ENCODE measurements around the gene DGAT2. TPM values are rescaled to one million over a fixed set of nuclear protein-coding genes. Genes with fewer than 3 reads are reported as not detected.

DGAT2 gene
- total RNA-seq, 1 donor from 2014 or later, result 1.7 TPM

DNA sequence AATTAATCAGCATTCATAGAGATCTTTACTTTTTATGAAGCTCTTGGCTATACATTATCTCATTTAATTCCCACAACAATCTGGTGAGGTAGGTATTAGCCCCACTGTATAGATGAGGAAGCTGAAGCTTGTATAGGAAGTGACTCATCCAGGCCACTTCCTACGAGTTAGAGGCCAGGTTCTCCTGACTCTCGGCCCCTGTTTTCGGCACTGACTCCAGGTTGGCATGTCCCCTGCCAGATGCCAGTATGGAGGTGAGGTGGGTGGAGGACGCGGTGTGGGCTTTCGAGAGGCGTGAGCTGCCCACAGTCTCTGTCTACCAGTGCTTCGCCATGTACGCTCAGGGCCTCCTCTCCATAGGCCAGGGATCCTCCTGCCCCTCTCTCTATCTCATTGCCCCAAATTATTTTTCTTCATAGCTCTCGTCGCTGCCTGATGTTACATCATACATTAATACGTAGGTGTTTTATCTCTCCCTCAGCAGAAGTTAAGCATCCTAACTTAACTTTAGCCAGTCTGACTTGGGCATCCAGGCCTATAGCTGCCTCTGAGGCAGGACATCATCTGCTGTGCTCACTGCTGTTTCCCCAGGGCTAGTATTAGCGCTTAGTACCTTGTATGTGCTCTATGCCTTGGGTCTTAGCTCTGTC is 9.0 kb downstream of the DGAT2 start:
- H3K27me3 Mint-ChIP-seq (ENCODE audit: insufficient read depth, low read depth), result peaks cover 2% of the 10 kb centered on the region
- TF ChIP-seq EZH2 (IDR thresholded peaks at IDR 0.05) (no peak), EZH2phosphoT487 (IDR thresholded peaks at IDR 0.05) (no peak)
- TF ChIP-seq, protein P1, sequence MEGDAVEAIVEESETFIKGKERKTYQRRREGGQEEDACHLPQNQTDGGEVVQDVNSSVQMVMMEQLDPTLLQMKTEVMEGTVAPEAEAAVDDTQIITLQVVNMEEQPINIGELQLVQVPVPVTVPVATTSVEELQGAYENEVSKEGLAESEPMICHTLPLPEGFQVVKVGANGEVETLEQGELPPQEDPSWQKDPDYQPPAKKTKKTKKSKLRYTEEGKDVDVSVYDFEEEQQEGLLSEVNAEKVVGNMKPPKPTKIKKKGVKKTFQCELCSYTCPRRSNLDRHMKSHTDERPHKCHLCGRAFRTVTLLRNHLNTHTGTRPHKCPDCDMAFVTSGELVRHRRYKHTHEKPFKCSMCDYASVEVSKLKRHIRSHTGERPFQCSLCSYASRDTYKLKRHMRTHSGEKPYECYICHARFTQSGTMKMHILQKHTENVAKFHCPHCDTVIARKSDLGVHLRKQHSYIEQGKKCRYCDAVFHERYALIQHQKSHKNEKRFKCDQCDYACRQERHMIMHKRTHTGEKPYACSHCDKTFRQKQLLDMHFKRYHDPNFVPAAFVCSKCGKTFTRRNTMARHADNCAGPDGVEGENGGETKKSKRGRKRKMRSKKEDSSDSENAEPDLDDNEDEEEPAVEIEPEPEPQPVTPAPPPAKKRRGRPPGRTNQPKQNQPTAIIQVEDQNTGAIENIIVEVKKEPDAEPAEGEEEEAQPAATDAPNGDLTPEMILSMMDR (IDR thresholded peaks at IDR 0.05), result no peak
- no peak overlapping the region for H3K4me3 Mint-ChIP-seq
- H3K36me3 ChIP-seq, result no peaks in the 10 kb centered on the region
- H3K36me3 Mint-ChIP-seq, result no peaks in the 10 kb centered on the region
- no peaks in the 10 kb centered on the region for H3K27me3 ChIP-seq
- no peaks in the 10 kb centered on the region for H4K20me1 ChIP-seq (ENCODE audit: low read depth)
- no peak overlapping the region for H3K4me2 ChIP-seq
- no peak overlapping the region for H3K4me3 ChIP-seq
- H3K79me2 ChIP-seq (ENCODE audit: low read depth), result no peaks in the 10 kb centered on the region
- H3K27ac ChIP-seq, result no peak overlapping the region
- H3K9ac ChIP-seq, result no peak overlapping the region
- H3K9me3 Mint-ChIP-seq, result no peaks in the 10 kb centered on the region
- peaks cover 10% of the 10 kb centered on the region for H3K4me1 ChIP-seq
- peaks cover 14% of the 10 kb centered on the region for H3K4me1 Mint-ChIP-seq
- H3F3A ChIP-seq (ENCODE audit: low read depth), result no peaks in the 10 kb centered on the region
- H3K9me3 ChIP-seq (ENCODE audit: low read depth), result no peaks in the 10 kb centered on the region
- DNase-seq (ENCODE audit: low spot score), result no peak
- no peak overlapping the region for H2AFZ ChIP-seq (replicated peaks)
- H3K27ac Mint-ChIP-seq, result no peak overlapping the region

GRCh38 chr11:75778962-75779361 is 10.4 kb downstream of the DGAT2 start:
- Mint-ChIP-seq H3K27ac (no peak overlapping the region), H3K27me3 (ENCODE audit: insufficient read depth, low read depth) (peaks cover 3% of the 10 kb centered on the region), H3K4me1 (peaks cover 10% of the 10 kb centered on the region), H3K4me3 (no peak overlapping the region), H3K9me3 (no peaks in the 10 kb centered on the region), H3K36me3 (no peaks in the 10 kb centered on the region)
- Histone ChIP-seq H3K27me3 (no peaks in the 10 kb centered on the region), H3K79me2 (ENCODE audit: low read depth) (no peaks in the 10 kb centered on the region), H3K4me3 (no peak overlapping the region), H3K36me3 (no peaks in the 10 kb centered on the region), H3F3A (ENCODE audit: low read depth) (no peaks in the 10 kb centered on the region), H3K27ac (no peak overlapping the region), H4K20me1 (ENCODE audit: low read depth) (no peaks in the 10 kb centered on the region), H3K4me1 (peaks cover 10% of the 10 kb centered on the region), H2AFZ (replicated peaks) (no peak overlapping the region), H3K9me3 (ENCODE audit: low read depth) (no peaks in the 10 kb centered on the region), H3K4me2 (no peak overlapping the region), H3K9ac (no peak overlapping the region)
- DNase-seq (ENCODE audit: low spot score), result no peak
- TF ChIP-seq EZH2phosphoT487 (IDR thresholded peaks at IDR 0.05) (no peak), EZH2 (IDR thresholded peaks at IDR 0.05) (no peak)
- TF ChIP-seq, protein P1 (IDR thresholded peaks at IDR 0.05), result no peak

DNA sequence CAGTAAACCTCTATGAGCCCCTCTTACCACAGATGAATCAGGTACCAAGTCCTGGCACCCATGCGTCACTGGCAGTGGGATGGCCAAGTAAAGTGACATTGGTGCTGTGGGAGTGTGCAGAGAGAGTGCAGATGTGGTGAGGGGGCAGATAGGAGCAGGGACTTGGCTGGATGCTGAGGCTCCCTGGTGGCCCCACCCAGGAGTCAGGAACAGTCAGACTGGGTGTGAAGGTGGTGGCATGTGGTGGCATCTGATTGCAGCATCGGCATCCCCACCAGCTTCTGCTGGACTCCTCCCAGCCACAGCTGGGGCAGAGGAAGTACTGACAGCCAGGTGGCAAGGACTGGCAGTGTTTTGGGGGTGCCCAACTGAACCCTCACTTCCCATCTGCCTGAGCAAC is 11.4 kb downstream of the DGAT2 start:
- no peak overlapping the region for H3K9ac ChIP-seq
- no peak for TF ChIP-seq EZH2phosphoT487 (IDR thresholded peaks at IDR 0.05)
- no peak for TF ChIP-seq EZH2 (IDR thresholded peaks at IDR 0.05)
- TF ChIP-seq, protein P1 (IDR thresholded peaks at IDR 0.05), result no peak
- no peak overlapping the region for H3K4me3 Mint-ChIP-seq

More for the DNA sequence above, 11.4 kb downstream of the DGAT2 start:
- no peak overlapping the region for H3K4me2 ChIP-seq
- no peaks in the 10 kb centered on the region for H3K27me3 ChIP-seq
- H3K27ac Mint-ChIP-seq, result no peak overlapping the region
- no peak overlapping the region for H3K4me3 ChIP-seq
- H2AFZ ChIP-seq (replicated peaks), result no peak overlapping the region
- no peaks in the 10 kb centered on the region for H3K79me2 ChIP-seq (ENCODE audit: low read depth)
- H3K36me3 ChIP-seq, result no peaks in the 10 kb centered on the region
- H3F3A ChIP-seq (ENCODE audit: low read depth), result no peaks in the 10 kb centered on the region
- H3K9me3 ChIP-seq (ENCODE audit: low read depth), result no peaks in the 10 kb centered on the region
- peaks cover 6% of the 10 kb centered on the region for H3K4me1 ChIP-seq
- H3K36me3 Mint-ChIP-seq, result no peaks in the 10 kb centered on the region
- no peak for DNase-seq (ENCODE audit: low spot score)
- H3K27ac ChIP-seq, result no peak overlapping the region
- no peaks in the 10 kb centered on the region for H3K9me3 Mint-ChIP-seq
- H3K27me3 Mint-ChIP-seq (ENCODE audit: insufficient read depth, low read depth), result peaks cover 4% of the 10 kb centered on the region
- H3K4me1 Mint-ChIP-seq, result peaks cover 1% of the 10 kb centered on the region
- no peaks in the 10 kb centered on the region for H4K20me1 ChIP-seq (ENCODE audit: low read depth)

Data from neural progenitor cell (in vitro differentiated cells).